HepG2 (cell line): Measurements from ENCODE around the gene HCFC1R1. TPM values are rescaled to one million over a fixed set of nuclear protein-coding genes. Genes with fewer than 3 reads are reported as not detected.
A peak's percentile ranks its signal among the peaks of the same experiment; 100 is the strongest.

Experiments
- DNMT1 ChIP-seq: sonication (generic); formaldehyde crosslinking; IDR thresholded peaks from 2 replicates; pipeline ENCODE4 v1.5.1; 2020; ENCODE audit warnings: mild to moderate bottlenecking, missing genetic modification reagents
- GFI1 ChIP-seq: sonication (generic); formaldehyde crosslinking; IDR thresholded peaks from 2 replicates; pipeline ENCODE4 v1.5.0; 2020; ENCODE audit warnings: missing genetic modification reagents, mild to moderate bottlenecking, borderline replicate concordance
- GRHL1 ChIP-seq: sonication (generic); formaldehyde crosslinking; conservative IDR thresholded peaks from 2 replicates; pipeline ENCODE4 v1.8.0; 2022; ENCODE audit warnings: missing genetic modification reagents
- NRL ChIP-seq: sonication (generic); formaldehyde crosslinking; IDR thresholded peaks from 2 replicates; pipeline ENCODE4 v1.5.0; 2020; ENCODE audit warnings: missing genetic modification reagents, mild to moderate bottlenecking, moderate library complexity, borderline replicate concordance
- PHF20 ChIP-seq: sonication (generic); formaldehyde crosslinking; IDR thresholded peaks from 2 replicates; pipeline ENCODE4 v1.5.0; 2020; ENCODE audit warnings: mild to moderate bottlenecking, missing genetic modification reagents
- PITX1 ChIP-seq: sonication (generic); formaldehyde crosslinking; IDR thresholded peaks from 2 replicates; pipeline ENCODE4 v1.5.1; 2020; ENCODE audit warnings: mild to moderate bottlenecking, missing genetic modification reagents
- PRMT3 ChIP-seq: sonication (generic); formaldehyde crosslinking; IDR thresholded peaks from 2 replicates; pipeline ENCODE4 v1.8.1; 2022; ENCODE audit warnings: low read depth, mild to moderate bottlenecking, moderate library complexity, missing genetic modification reagents, borderline replicate concordance
- SIN3A ChIP-seq: IDR thresholded peaks from 2 replicates; pipeline ENCODE4 v1.6.1; 2011; ENCODE audit warnings: low read depth, mild to moderate bottlenecking, control low read depth, low read length, borderline replicate concordance
- TSC22D2 ChIP-seq: sonication (generic); formaldehyde crosslinking; IDR thresholded peaks from 2 replicates; pipeline ENCODE4 v1.5.1; 2020; ENCODE audit warnings: missing genetic modification reagents, mild to moderate bottlenecking, borderline replicate concordance
- ZBTB7B ChIP-seq: sonication (generic); formaldehyde crosslinking; IDR thresholded peaks from 2 replicates; pipeline ENCODE4 v1.4.0; 2020; ENCODE audit warnings: missing genetic modification reagents
- ZNF557 ChIP-seq: sonication (generic); formaldehyde crosslinking; IDR thresholded peaks from 2 replicates; pipeline ENCODE4 v1.4.0; 2020; ENCODE audit warnings: missing genetic modification reagents
- ZNF605 ChIP-seq: sonication (generic); formaldehyde crosslinking; IDR thresholded peaks from 2 replicates; pipeline ENCODE4 v1.8.0; 2022; ENCODE audit warnings: mild to moderate bottlenecking, missing genetic modification reagents
- ZNF644 ChIP-seq: IDR thresholded peaks from 2 replicates; pipeline ENCODE4 v1.6.1; 2016; ENCODE audit warnings: low read depth
- ZNF746 ChIP-seq: sonication (generic); formaldehyde crosslinking; IDR thresholded peaks from 2 replicates; pipeline ENCODE4 v1.8.0; 2022; ENCODE audit warnings: mild to moderate bottlenecking, missing genetic modification reagents
- ZNF800 ChIP-seq: sonication (generic); formaldehyde crosslinking; IDR thresholded peaks from 2 replicates; pipeline ENCODE4 v1.4.0; 2020; ENCODE audit warnings: missing genetic modification reagents
- ZNF83 ChIP-seq: sonication (generic); formaldehyde crosslinking; IDR thresholded peaks from 2 replicates; pipeline ENCODE4 v1.4.0; 2020; ENCODE audit warnings: missing genetic modification reagents, mild to moderate bottlenecking, borderline replicate concordance
- polyA plus RNA-seq, 8 experiments: library from polyadenylated mRNA; depleted of rRNA in 3 of 8; stranded (reverse) in 7 of 8; unstranded in 1 of 8; fragments of >200 nt; fragmentation: Illumina TruSeq in 4 of 8; extraction: Trizol in 4 of 8; gene quantifications; 2 replicates each; pipeline versions ENCODE4 v1.2.1 to v1.2.3, GENCODE V29; 2011 to 2016; ENCODE audit warnings: low read depth in 4 of 8, missing spikeins in 1 of 8, mixed read lengths in 1 of 8; ENCODE audit not compliant: insufficient read depth in 1 of 8
- total RNA-seq, 5 experiments: library from RNA; depleted of rRNA; stranded (reverse); fragments of >200 nt; fragmentation: Illumina TruSeq; extraction: Trizol; gene quantifications; 2 replicates each; pipeline ENCODE4 v1.2.3, GENCODE V29; 2016; ENCODE audit warnings: low read depth in 1 of 5
- TF ChIP-seq, protein P1 (sequence below): sonication (generic); formaldehyde crosslinking; conservative IDR thresholded peaks from 2 replicates; pipeline ENCODE4 v1.5.0; 2020; ENCODE audit warnings: missing genetic modification reagents
- TF ChIP-seq, protein P2 (sequence below), 2 experiments: fragments of 450-650 bp in 1 of 2; sonication (generic) in 1 of 2; formaldehyde crosslinking; IDR thresholded peaks; 2 replicates each; pipeline versions ENCODE4 v1.5.0 to v1.8.0; 2020 to 2022; ENCODE audit warnings: mild to moderate bottlenecking in 1 of 2, missing genetic modification reagents in 1 of 2
- TF ChIP-seq, protein P3 (sequence below): sonication (generic); formaldehyde crosslinking; IDR thresholded peaks from 2 replicates; pipeline ENCODE4 v1.8.1; 2023; ENCODE audit warnings: mild to moderate bottlenecking, missing genetic modification reagents
- TF ChIP-seq, protein P4 (sequence below): sonication (generic); formaldehyde crosslinking; IDR thresholded peaks from 2 replicates; pipeline ENCODE4 v1.4.0; 2020; ENCODE audit warnings: missing genetic modification reagents

HCFC1R1 gene
- total and polyA plus RNA-seq, 2 of the 13 experiments (the other 11 are each of a cell fraction or from before 2014, with no cell fraction given): 13.8 to 16.1 TPM

- TF ChIP-seq ZNF800 (CRISPR knock-in tag): 0 out of 2 replicates have a peak, but pooled peaks have one; percentile 3
- TF ChIP-seq, protein P1, sequence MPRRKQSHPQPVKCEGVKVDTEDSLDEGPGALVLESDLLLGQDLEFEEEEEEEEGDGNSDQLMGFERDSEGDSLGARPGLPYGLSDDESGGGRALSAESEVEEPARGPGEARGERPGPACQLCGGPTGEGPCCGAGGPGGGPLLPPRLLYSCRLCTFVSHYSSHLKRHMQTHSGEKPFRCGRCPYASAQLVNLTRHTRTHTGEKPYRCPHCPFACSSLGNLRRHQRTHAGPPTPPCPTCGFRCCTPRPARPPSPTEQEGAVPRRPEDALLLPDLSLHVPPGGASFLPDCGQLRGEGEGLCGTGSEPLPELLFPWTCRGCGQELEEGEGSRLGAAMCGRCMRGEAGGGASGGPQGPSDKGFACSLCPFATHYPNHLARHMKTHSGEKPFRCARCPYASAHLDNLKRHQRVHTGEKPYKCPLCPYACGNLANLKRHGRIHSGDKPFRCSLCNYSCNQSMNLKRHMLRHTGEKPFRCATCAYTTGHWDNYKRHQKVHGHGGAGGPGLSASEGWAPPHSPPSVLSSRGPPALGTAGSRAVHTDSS: no peak
- no peak for TF ChIP-seq ZNF644
- TF ChIP-seq ZBTB7B (CRISPR knock-in tag): no peak
- peak; percentile 15; the same call in 1 of the 2 replicates for TF ChIP-seq SIN3A
- TF ChIP-seq DNMT1: no peak
- no peak for TF ChIP-seq GFI1
- TF ChIP-seq, protein P2, sequence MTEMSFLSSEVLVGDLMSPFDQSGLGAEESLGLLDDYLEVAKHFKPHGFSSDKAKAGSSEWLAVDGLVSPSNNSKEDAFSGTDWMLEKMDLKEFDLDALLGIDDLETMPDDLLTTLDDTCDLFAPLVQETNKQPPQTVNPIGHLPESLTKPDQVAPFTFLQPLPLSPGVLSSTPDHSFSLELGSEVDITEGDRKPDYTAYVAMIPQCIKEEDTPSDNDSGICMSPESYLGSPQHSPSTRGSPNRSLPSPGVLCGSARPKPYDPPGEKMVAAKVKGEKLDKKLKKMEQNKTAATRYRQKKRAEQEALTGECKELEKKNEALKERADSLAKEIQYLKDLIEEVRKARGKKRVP (CRISPR knock-in tag; IDR thresholded peaks at IDR 0.05): 0 out of 4 replicates have a peak, but pooled peaks of 1 of the 2 experiments have one; percentile 5
- no peak for TF ChIP-seq GRHL1 (CRISPR knock-in tag)
- TF ChIP-seq, protein P3, sequence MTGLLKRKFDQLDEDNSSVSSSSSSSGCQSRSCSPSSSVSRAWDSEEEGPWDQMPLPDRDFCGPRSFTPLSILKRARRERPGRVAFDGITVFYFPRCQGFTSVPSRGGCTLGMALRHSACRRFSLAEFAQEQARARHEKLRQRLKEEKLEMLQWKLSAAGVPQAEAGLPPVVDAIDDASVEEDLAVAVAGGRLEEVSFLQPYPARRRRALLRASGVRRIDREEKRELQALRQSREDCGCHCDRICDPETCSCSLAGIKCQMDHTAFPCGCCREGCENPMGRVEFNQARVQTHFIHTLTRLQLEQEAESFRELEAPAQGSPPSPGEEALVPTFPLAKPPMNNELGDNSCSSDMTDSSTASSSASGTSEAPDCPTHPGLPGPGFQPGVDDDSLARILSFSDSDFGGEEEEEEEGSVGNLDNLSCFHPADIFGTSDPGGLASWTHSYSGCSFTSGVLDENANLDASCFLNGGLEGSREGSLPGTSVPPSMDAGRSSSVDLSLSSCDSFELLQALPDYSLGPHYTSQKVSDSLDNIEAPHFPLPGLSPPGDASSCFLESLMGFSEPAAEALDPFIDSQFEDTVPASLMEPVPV (CRISPR knock-in tag): 0 out of 2 replicates have a peak, but pooled peaks have one; percentile 6
- no peak for TF ChIP-seq PRMT3 (CRISPR knock-in tag)
- 0 out of 2 replicates have a peak, but pooled peaks have one; percentile 12 for TF ChIP-seq ZNF746 (CRISPR knock-in tag)
- TF ChIP-seq ZNF83 (CRISPR knock-in tag): no peak
- 0 out of 2 replicates have a peak, but pooled peaks have one; percentile 21 for TF ChIP-seq ZNF557 (CRISPR knock-in tag)
- TF ChIP-seq, protein P4, sequence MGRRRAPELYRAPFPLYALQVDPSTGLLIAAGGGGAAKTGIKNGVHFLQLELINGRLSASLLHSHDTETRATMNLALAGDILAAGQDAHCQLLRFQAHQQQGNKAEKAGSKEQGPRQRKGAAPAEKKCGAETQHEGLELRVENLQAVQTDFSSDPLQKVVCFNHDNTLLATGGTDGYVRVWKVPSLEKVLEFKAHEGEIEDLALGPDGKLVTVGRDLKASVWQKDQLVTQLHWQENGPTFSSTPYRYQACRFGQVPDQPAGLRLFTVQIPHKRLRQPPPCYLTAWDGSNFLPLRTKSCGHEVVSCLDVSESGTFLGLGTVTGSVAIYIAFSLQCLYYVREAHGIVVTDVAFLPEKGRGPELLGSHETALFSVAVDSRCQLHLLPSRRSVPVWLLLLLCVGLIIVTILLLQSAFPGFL (CRISPR knock-in tag): no peak
- TF ChIP-seq PITX1 (CRISPR knock-in tag): no peak
- peak; percentile 26; the same call in 1 of the 2 replicates for TF ChIP-seq NRL (CRISPR knock-in tag)
- no peak for TF ChIP-seq TSC22D2 (CRISPR knock-in tag)
- TF ChIP-seq ZNF605 (CRISPR knock-in tag): no peak
- peak; percentile 34; the same call in 1 of the 2 replicates for TF ChIP-seq PHF20 (CRISPR knock-in tag)
Observed at GRCh38 chr16:3065742-3066439, 42.1 kb upstream of the HCFC1R1 start (continued).
